SHP77 treated with DMSO at 0.1 percent for 48 hours (cell line): ENCODE results near the gene LAMC3.
"Not testable (repeated sequence)": the region's sequence is repeated elsewhere in the genome, so short reads cannot be mapped to it uniquely, and the experiment has no call there.

ENCODE experiments used
- DNase-seq: peaks from one replicate; lab custom pipeline; 2025; lab: John Stamatoyannopoulos, UW

LAMC3 gene

GRCh38 chr9:131098391-131099101, 89.6 kb downstream of the LAMC3 start:
- no peak for DNase-seq

GRCh38 chr9:131099102-131099606, 90.2 kb downstream of the LAMC3 start:
- DNase-seq, result no peak

GRCh38 chr9:131099845-131100244, 90.9 kb downstream of the LAMC3 start:
- DNase-seq, result not testable (repeated sequence)

- DNase-seq, result no peak
Observed at GRCh38 chr9:131100445-131100844, 91.5 kb downstream of the LAMC3 start.

GRCh38 chr9:131101207-131101964, 92.4 kb downstream of the LAMC3 start:
- DNase-seq, result no peak

GRCh38 chr9:131103024-131103423, 94.0 kb downstream of the LAMC3 start:
- no peak for DNase-seq

GRCh38 chr9:131103535-131103934, 94.6 kb downstream of the LAMC3 start:
- DNase-seq, result no peak

GRCh38 chr9:131104016-131104740, 95.2 kb downstream of the LAMC3 start:
- DNase-seq, result no peak

GRCh38 chr9:131105952-131106351, 97.0 kb downstream of the LAMC3 start:
- no peak for DNase-seq

- DNase-seq, result no peak
Observed at GRCh38 chr9:131107760-131108159, 98.8 kb downstream of the LAMC3 start.

GRCh38 chr9:131111186-131111853, 102.3 kb downstream of the LAMC3 start:
- DNase-seq, result no peak

GRCh38 chr9:131111854-131112311, 102.9 kb downstream of the LAMC3 start:
- no peak for DNase-seq

GRCh38 chr9:131112374-131113154, 103.6 kb downstream of the LAMC3 start:
- DNase-seq, result no peak

GRCh38 chr9:131113655-131114054, 104.7 kb downstream of the LAMC3 start:
- no peak for DNase-seq

- DNase-seq, result no peak
Observed at GRCh38 chr9:131114084-131114535, 105.1 kb downstream of the LAMC3 start.

GRCh38 chr9:131115360-131115742, 106.4 kb downstream of the LAMC3 start:
- DNase-seq, result not testable (repeated sequence)

- DNase-seq, result no peak
Observed at GRCh38 chr9:131116281-131117120, 107.5 kb downstream of the LAMC3 start.

- no peak for DNase-seq
Observed at GRCh38 chr9:131117121-131117761, 108.3 kb downstream of the LAMC3 start.

- DNase-seq, result no peak
Observed at GRCh38 chr9:131117762-131118145, 108.8 kb downstream of the LAMC3 start.

GRCh38 chr9:131119600-131119999, 110.6 kb downstream of the LAMC3 start:
- DNase-seq, result no peak
